ENCODE results near the gene CST8. TPM values are rescaled to one million over a fixed set of nuclear protein-coding genes. Genes with fewer than 3 reads are reported as not detected.

CST8 gene
- total and polyA plus RNA-seq, 2 experiments from 2014 or later = not detected

- Histone ChIP-seq H3K27ac (ENCODE audit: low read depth) (no peak overlapping the region), H3K4me2 (no peak overlapping the region), H3K4me1 (ENCODE audit: insufficient read depth) (peaks cover 7% of the 10 kb centered on the region), H4K20me1 (replicated peaks; ENCODE audit: insufficient read depth) (no peaks in the 10 kb centered on the region), H3K36me3 (ENCODE audit: insufficient read depth) (no peaks in the 10 kb centered on the region), H3F3A (replicated peaks; ENCODE audit: low read depth) (no peaks in the 10 kb centered on the region), H3K79me2 (replicated peaks; ENCODE audit: insufficient read depth) (no peaks in the 10 kb centered on the region), H3K4me3 (no peak overlapping the region), H2AFZ (no peak overlapping the region; the same call in 1 of the 2 replicates), H3K9me2 (ENCODE audit: insufficient read depth) (peaks cover 28% of the 10 kb centered on the region; the same call in 1 of the 2 replicates), H3K27me3 (ENCODE audit: insufficient read depth) (no peaks in the 10 kb centered on the region)
- ATAC-seq (no peak), DNase-seq (ENCODE audit: low spot score) (no peak)
- Mint-ChIP-seq H3K4me1 (peaks cover 9% of the 10 kb centered on the region), H3K9me3 (peaks cover 8% of the 10 kb centered on the region; the same call in 2 of the 3 replicates), H3K27me3 (ENCODE audit: insufficient read depth, low read depth, poor library complexity) (no peaks in the 10 kb centered on the region), H3K36me3 (ENCODE audit: low read depth) (no peaks in the 10 kb centered on the region; the same call in 2 of the 3 replicates), H3K4me3 (no peak overlapping the region), H3K27ac (no peak overlapping the region)
- TF ChIP-seq CTCF (conservative IDR thresholded peaks at IDR 0.05; ENCODE audit: low read depth in 2 of 2) = no peak
- no peak for TF ChIP-seq ZNF462 (CRISPR knock-in tag; IDR thresholded peaks at IDR 0.05)
- no peak for TF ChIP-seq ZNF331 (CRISPR knock-in tag; IDR thresholded peaks at IDR 0.05; ENCODE audit: low read depth)
- TF ChIP-seq JUNB (IDR thresholded peaks at IDR 0.05; ENCODE audit: unreplicated experiment) = no peak
- no peak for TF ChIP-seq EZH2phosphoT487 (IDR thresholded peaks at IDR 0.05; ENCODE audit: unreplicated experiment)
- no peak for TF ChIP-seq STAT1 (IDR thresholded peaks at IDR 0.05; ENCODE audit: unreplicated experiment)
- no peak for TF ChIP-seq EZH2 (IDR thresholded peaks at IDR 0.05; ENCODE audit: low read depth, unreplicated experiment)
Measured at GRCh38 chr20:23540624-23541023, 49.7 kb downstream of the CST8 start.

All from GM23338 (cell line).